Stimulated activated CD4-positive, alpha-beta T cell treated with anti-CD3 and anti-CD28 coated beads, Interleukin-1b, Interleukin-23, amount 100 ng/mL, for 1 hour (primary cell): ENCODE data around the gene RUFY3.
"Not testable (repeated sequence)": the region's sequence is repeated elsewhere in the genome, so short reads cannot be mapped to it uniquely, and the experiment has no call there.

ENCODE experiments used
- DNase-seq, 2 donors: peaks; one replicate each; pipeline ENCODE4 v3.0.0-alpha.2; 2020; ENCODE audit warnings: low read depth in 2 of 2

RUFY3 gene, protein sequence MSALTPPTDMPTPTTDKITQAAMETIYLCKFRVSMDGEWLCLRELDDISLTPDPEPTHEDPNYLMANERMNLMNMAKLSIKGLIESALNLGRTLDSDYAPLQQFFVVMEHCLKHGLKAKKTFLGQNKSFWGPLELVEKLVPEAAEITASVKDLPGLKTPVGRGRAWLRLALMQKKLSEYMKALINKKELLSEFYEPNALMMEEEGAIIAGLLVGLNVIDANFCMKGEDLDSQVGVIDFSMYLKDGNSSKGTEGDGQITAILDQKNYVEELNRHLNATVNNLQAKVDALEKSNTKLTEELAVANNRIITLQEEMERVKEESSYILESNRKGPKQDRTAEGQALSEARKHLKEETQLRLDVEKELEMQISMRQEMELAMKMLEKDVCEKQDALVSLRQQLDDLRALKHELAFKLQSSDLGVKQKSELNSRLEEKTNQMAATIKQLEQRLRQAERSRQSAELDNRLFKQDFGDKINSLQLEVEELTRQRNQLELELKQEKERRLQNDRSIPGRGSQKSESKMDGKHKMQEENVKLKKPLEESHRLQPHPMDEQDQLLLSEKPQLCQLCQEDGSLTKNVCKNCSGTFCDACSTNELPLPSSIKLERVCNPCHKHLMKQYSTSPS

GRCh38 chr4:70721747-70722146 lies at the start of gene RUFY3:
Gene RUFY3 (plus strand): TSS chr4:70721964. CDS start chr4:70722574, 610 bp downstream.
- DNase-seq: no peak

- DNase-seq: no peak
Measured at GRCh38 chr4:70674191-70674590, 47.6 kb upstream of the RUFY3 start.

DNA sequence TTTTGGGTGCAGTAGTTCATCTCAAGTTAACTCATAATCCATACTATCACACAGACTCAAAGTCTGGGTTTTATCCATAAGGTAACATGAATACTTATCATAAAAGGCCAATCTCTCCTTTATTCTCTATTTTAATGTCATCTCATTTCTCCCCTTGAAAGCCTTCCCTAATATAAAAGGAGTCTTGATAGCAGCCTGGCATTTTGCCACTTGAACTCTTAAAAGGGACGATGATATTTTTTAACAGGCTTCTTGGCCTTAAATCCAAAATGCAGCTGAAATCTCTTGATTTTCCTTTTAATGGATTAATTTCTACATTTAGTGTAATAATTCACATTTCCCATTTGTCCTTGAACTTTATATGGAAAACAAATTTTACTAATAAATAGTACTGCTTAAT lies 47.0 kb upstream of the RUFY3 start:
- no peak for DNase-seq

GRCh38 chr4:70676554-70677090 lies 45.1 kb upstream of the RUFY3 start:
- DNase-seq: no peak

- DNase-seq: no peak
Measured at GRCh38 chr4:70678383-70678999, 43.3 kb upstream of the RUFY3 start.

GRCh38 chr4:70680934-70681333 lies 40.8 kb upstream of the RUFY3 start:
- DNase-seq: no peak

GRCh38 chr4:70681704-70682103 lies 40.1 kb upstream of the RUFY3 start:
- no peak for DNase-seq

DNA sequence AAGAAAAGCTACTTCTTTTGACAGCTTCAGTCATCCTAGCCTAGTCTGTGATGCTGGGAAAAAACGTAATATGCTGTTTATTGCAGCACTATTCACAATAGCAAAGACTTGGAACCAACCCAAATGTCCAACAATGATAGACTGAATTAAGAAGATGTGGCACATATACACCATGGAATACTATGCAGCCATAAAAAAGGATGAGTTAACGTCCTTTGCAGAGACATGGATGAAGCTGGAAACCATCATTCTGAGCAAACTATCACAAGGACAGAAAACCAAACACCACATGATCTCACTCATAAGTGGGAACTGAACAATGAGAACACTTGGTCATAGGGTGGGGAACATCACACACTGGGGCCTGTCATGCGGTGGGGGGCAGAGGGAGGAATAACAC lies 39.6 kb upstream of the RUFY3 start:
- not testable (repeated sequence) for DNase-seq

DNA sequence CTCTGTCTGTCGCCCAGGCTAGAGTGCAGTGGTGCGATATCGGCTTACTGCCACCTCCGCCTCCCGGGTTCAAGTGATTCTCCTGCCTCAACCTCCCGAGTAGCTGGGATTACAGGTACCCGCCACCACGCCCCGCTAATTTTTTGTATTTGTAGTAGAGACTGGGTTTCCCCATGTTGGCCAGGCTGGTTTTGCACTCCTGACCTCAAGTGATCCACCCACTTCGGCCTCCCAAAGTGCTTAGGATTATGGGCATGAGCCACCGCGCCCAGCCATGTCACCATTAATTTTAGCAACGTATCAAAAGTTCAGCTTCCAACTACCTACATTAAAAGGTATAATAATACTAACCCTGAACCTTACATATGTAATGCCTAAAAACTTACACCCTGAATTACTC lies 34.4 kb upstream of the RUFY3 start:
- DNase-seq: no peak

- peak; percentile 82 to 90 for DNase-seq
Measured at GRCh38 chr4:70687821-70688794, 33.7 kb upstream of the RUFY3 start, which contains the start of gene UTP3. Gene UTP3 (plus strand): TSS chr4:70688532. CDS start chr4:70688678, 146 bp downstream.

DNA sequence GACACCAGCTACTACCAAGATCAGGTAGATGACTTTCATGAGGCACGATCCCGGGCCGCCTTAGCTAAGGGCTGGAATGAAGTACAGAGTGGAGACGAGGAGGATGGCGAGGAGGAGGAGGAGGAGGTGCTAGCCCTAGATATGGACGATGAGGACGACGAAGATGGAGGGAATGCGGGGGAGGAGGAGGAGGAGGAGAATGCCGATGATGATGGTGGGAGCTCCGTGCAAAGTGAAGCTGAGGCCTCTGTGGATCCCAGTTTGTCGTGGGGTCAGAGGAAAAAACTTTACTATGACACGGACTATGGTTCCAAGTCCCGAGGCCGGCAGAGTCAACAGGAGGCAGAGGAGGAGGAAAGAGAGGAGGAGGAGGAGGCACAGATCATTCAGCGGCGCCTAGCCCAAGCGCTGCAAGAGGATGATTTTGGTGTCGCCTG lies 33.0 kb upstream of the RUFY3 start:
- no peak for DNase-seq

GRCh38 chr4:70691661-70692060 lies 30.1 kb upstream of the RUFY3 start:
- DNase-seq: no peak

GRCh38 chr4:70694633-70695032 lies 27.1 kb upstream of the RUFY3 start:
- not testable (repeated sequence) for DNase-seq

DNA sequence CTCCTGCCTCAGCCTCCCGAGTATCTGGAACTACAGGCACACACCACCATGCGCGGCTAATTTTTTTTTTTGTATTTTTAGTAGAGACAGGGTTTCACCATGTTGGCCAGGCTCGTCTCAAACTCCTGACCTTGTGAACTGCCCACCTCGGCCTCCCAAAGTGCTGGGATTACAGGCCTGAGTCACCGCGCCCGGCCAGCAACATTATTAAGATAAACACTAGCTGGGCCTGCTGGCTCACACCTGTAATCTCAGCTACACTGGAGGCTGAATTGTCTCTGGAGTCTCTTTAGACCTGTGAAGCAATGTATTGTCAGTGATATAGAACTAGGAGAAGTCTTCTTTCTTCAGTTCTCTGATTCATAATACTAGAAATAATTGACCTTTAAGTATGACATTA lies 23.3 kb upstream of the RUFY3 start:
- not testable (repeated sequence) for DNase-seq

GRCh38 chr4:70700712-70701111 lies 21.1 kb upstream of the RUFY3 start:
- DNase-seq: no peak

- DNase-seq: no peak
Measured at GRCh38 chr4:70701271-70701670, 20.5 kb upstream of the RUFY3 start.

DNA sequence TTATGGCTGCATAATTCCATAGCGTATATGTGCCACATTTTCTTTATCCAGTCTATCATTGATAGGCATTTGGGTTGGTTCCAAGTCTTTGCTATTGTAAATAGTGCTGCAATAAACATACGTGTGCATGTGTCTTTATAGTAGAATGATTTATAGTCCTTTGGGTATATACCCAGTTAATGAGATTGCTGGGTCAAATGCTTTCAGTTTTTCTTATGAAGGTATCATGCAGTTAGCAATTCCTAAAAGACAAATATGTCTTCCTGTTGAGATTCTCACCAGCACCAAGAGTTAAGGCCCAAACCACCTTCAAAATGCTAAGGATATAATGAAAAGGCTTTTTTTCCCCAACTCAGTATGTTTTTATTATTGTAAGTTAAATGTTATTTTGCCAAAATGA lies 19.2 kb upstream of the RUFY3 start:
- DNase-seq: not testable (repeated sequence)

DNA sequence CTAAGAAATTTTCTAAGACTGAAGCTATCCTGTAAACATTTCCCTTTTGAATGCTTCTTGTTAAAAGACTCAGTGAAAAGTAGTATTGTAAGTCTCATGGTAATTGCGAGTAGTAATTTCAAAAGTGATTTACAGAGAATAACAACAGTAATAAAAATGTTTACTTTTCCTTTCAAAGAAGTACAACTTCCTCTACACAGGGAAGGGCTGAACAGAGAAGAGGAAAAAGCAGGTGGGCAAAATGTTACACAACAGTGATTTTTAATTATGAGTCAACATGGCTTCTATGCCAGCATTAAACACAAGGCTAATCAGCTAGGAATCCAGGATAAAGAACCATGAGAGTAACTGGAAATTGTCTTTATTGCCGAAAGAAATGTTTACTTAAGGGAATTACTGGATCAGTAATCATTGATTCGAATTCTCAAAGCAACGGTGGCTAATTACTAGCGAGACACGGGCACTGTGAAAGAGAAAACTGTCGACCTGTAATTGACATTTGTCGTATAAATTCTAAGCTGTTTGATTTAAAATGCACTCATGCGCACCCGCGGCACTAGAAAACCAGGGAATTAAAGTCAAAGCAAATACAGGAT lies 18.0 kb upstream of the RUFY3 start:
- no peak for DNase-seq

DNA sequence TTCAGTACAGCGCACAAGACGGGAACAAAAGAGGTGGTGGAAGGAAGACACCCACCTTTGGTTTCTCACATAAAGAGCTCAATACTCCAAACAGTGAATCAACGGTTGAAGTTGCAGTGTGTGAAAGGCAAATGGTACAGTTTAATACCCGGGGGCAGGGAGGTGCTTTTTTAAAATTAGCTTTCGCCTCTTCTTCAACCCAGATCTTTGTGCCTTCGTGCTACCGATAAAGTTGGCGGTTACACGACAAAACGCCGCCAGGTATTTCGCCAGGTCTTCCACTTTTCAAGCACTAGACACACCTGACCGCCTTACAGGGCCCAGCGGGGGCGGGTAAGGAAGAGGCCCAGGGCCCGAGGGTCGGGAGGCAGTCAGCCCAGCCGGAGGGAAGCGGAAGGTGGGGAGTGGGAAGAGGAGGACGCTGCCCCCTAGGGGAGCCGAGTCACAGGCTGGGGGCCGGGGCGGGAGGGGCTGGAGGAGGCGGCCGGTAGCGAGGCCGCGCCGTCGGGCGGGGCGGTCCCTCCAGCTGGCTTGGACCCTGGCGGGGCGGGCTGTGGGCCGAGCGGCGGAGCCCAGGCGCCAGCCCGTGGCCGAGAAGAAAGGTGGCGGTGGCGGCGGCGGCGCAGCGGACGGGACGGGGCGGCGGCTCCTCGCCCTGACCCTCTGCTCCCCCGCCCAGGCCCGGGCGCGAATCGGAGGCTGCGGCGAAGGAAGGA lies 17.4 kb upstream of the RUFY3 start:
- DNase-seq: peak in 1 of 2 donors; percentile 19

DNA sequence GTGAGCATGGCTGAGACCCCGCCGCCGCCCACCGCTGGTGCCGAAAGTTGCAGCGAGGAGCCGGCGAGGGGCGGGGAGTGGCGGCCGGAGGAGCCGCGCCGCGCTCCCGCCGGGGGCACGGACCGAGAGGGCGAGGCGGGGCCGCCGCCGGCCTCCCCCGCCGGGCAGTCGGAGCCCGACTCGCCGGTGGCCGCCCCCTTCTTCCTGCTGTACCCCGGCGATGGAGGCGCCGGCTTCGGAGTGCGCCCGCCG lies 16.9 kb upstream of the RUFY3 start:
- DNase-seq: no peak
